Esophagus squamous epithelium (tissue), 4 donors: ENCODE results near the gene ZNRF3.

Experiments used
- POLR2A ChIP-seq, 4 donors: fragments of 450-650 bp; IDR thresholded peaks; one replicate each; pipeline ENCODE4 v1.6.1; 2017; ENCODE audit warnings: antibody characterized with exemption in 4 of 4, mild to moderate bottlenecking in 4 of 4, moderate library complexity in 3 of 4
- TF ChIP-seq, protein P1 (sequence below), 6 experiments: fragments of 450-650 bp in 4 of 6; fragments of 200-600 bp in 2 of 6; sonication (generic) in 2 of 6; IDR thresholded peaks; one replicate each; pipeline ENCODE4 v1.5.1; 2016 to 2019; ENCODE audit warnings: antibody characterized with exemption in 6 of 6, mild to moderate bottlenecking in 4 of 6, moderate library complexity in 4 of 6

DNA sequence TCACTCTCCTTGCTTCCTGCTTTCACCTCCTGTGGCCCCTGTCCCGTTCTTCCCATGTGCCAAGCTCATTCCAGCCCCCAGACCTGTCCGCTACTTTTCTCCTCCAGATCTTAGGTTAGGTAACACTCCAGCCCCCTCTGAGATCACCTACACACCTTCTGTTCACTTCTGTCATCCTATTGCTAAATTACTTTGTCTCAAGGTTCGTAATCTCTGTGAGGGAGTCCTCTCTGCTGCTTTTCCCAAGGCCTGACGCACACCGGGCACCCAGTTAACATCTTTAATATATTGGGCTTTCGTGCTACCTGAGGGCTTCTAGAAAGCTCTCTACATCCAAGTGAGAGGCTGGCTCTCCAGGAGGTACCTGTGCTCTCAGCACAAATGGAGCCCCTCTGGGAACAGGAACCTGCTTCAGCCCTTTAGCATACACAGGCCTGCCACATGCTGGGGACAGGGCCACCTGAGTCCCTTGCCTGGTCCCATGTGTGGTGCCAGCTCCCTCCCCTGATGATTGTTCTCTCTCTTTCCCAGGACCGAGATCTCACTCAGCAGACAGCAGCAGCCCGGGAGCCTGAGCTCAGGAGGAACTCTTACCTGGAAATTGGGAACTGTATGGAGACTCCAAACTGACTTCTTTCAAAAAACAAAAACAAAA is 169.8 kb downstream of the ZNRF3 start:
- TF ChIP-seq, protein P1, sequence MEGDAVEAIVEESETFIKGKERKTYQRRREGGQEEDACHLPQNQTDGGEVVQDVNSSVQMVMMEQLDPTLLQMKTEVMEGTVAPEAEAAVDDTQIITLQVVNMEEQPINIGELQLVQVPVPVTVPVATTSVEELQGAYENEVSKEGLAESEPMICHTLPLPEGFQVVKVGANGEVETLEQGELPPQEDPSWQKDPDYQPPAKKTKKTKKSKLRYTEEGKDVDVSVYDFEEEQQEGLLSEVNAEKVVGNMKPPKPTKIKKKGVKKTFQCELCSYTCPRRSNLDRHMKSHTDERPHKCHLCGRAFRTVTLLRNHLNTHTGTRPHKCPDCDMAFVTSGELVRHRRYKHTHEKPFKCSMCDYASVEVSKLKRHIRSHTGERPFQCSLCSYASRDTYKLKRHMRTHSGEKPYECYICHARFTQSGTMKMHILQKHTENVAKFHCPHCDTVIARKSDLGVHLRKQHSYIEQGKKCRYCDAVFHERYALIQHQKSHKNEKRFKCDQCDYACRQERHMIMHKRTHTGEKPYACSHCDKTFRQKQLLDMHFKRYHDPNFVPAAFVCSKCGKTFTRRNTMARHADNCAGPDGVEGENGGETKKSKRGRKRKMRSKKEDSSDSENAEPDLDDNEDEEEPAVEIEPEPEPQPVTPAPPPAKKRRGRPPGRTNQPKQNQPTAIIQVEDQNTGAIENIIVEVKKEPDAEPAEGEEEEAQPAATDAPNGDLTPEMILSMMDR (IDR thresholded peaks at IDR 0.05), result no peak
- TF ChIP-seq POLR2A (IDR thresholded peaks at IDR 0.05), result no peak
